HEK293T (cell line): ENCODE data around the gene LRRC19.

Experiments
- CTCF ChIA-PET: fragments of 350-600 bp; formaldehyde crosslinking; extraction: SDS; loops from one replicate; lab custom pipeline; 2021; ENCODE audit warnings: antibody characterized with exemption, inconsistent platforms; lab: Yijun Ruan, JAX
- POLR2A ChIA-PET: fragments of 350-600 bp; formaldehyde crosslinking; extraction: SDS; loops from one replicate; lab custom pipeline; 2020; ENCODE audit warnings: antibody characterized with exemption, inconsistent platforms; lab: Yijun Ruan, JAX
- DNase-seq: peaks from one replicate; pipeline ENCODE4 v3.0.0; 2012; ENCODE audit warnings: mixed read lengths; ENCODE audit errors: extremely low spot score
- ARNT ChIP-seq: fragments of 450-650 bp; IDR thresholded peaks from 2 replicates; pipeline ENCODE4 v1.6.1; 2017; ENCODE audit warnings: mild to moderate bottlenecking
- BHLHE40 ChIP-seq: fragments of 450-650 bp; IDR thresholded peaks from 2 replicates; pipeline ENCODE4 v1.6.1; 2016; ENCODE audit warnings: mild to moderate bottlenecking, moderate library complexity, borderline replicate concordance
- CTBP1 ChIP-seq: fragments of 450-650 bp; IDR thresholded peaks from 2 replicates; pipeline ENCODE4 v1.6.1; 2016; ENCODE audit warnings: borderline replicate concordance
- ELF4 ChIP-seq: fragments of 450-650 bp; IDR thresholded peaks from 2 replicates; pipeline ENCODE4 v1.6.1; 2017; ENCODE audit warnings: antibody characterized with exemption
- FOXA1 ChIP-seq: fragments of 450-650 bp; IDR thresholded peaks from 2 replicates; pipeline ENCODE4 v1.6.1; 2016; ENCODE audit warnings: mild to moderate bottlenecking
- FOXK2 ChIP-seq: fragments of 450-650 bp; IDR thresholded peaks from 2 replicates; pipeline ENCODE4 v1.6.1; 2016; ENCODE audit warnings: mild to moderate bottlenecking
- FOXM1 ChIP-seq: fragments of 450-650 bp; IDR thresholded peaks from 2 replicates; pipeline ENCODE4 v1.6.1; 2017; ENCODE audit warnings: mild to moderate bottlenecking, borderline replicate concordance
- HDGF ChIP-seq: fragments of 450-650 bp; IDR thresholded peaks from 2 replicates; pipeline ENCODE4 v1.6.1; 2017; ENCODE audit warnings: antibody characterized with exemption, borderline replicate concordance
- L3MBTL2 ChIP-seq: fragments of 450-650 bp; conservative IDR thresholded peaks from 2 replicates; pipeline ENCODE4 v1.6.1; 2016; ENCODE audit warnings: mild to moderate bottlenecking
- LEF1 ChIP-seq: fragments of 450-650 bp; IDR thresholded peaks from 2 replicates; pipeline ENCODE4 v1.6.1; 2017; ENCODE audit warnings: mild to moderate bottlenecking, borderline replicate concordance
- NFRKB ChIP-seq: fragments of 450-650 bp; IDR thresholded peaks from 2 replicates; pipeline ENCODE4 v1.6.1; 2016; ENCODE audit warnings: mild to moderate bottlenecking, moderate library complexity
- SP1 ChIP-seq: fragments of 450-650 bp; IDR thresholded peaks from 2 replicates; pipeline ENCODE4 v1.6.1; 2017
- SUZ12 ChIP-seq: fragments of 450-650 bp; IDR thresholded peaks from 2 replicates; pipeline ENCODE4 v1.6.1; 2016; ENCODE audit warnings: mild to moderate bottlenecking
- TARDBP ChIP-seq: fragments of 450-650 bp; IDR thresholded peaks from 2 replicates; pipeline ENCODE4 v1.6.1; 2016
- ZNF384 ChIP-seq: fragments of 450-650 bp; IDR thresholded peaks from 2 replicates; pipeline ENCODE4 v1.6.1; 2016
- TF ChIP-seq, protein P1 (sequence below): fragments of 450-650 bp; IDR thresholded peaks from 2 replicates; pipeline ENCODE4 v1.6.1; 2016

Gene LRRC19

DNA sequence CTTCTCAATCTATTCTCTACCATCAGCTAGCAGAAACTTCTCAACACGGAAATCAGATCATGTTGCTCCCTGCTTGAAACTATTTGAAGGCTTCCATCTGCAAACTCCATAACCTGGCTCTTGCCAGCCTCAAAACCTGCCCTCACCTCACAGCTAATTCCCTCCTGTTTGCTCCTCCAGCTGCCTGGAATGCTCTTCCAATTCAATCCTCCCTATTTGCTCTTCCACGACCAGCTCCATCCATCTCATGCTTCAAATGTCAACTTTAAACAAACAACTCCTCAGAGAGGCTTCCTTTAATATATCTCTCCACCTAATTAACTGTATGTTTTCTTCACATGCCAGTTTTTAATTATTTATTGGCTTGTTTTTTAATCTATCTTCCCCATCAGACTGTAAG is 59.9 kb downstream of the LRRC19 start:
- ChIA-PET CTCF (no interaction called here), POLR2A (interaction anchor here (1.2 to 2.7 kb wide), 2 partner anchors 10 to 53 kb away, joined by 7 to 20 read pairs; partner anchors contain the start of genes CAAP1 and IFT74)
- TF ChIP-seq LEF1 (no peak), ELF4 (no peak), HDGF (no peak), BHLHE40 (no peak), FOXK2 (no peak), SP1 (no peak), L3MBTL2 (no peak), NFRKB (no peak), FOXA1 (no peak), CTBP1 (no peak), ARNT (no peak), SUZ12 (no peak), ZNF384 (no peak), TARDBP (no peak), FOXM1 (no peak)
- TF ChIP-seq, protein P1, sequence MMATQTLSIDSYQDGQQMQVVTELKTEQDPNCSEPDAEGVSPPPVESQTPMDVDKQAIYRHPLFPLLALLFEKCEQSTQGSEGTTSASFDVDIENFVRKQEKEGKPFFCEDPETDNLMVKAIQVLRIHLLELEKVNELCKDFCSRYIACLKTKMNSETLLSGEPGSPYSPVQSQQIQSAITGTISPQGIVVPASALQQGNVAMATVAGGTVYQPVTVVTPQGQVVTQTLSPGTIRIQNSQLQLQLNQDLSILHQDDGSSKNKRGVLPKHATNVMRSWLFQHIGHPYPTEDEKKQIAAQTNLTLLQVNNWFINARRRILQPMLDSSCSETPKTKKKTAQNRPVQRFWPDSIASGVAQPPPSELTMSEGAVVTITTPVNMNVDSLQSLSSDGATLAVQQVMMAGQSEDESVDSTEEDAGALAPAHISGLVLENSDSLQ, result no peak
- DNase-seq, result no peak
